ES-I3 (cell line): Measurements from ENCODE around the gene SLC7A8.

Experiments
- H3K36me3 ChIP-seq: 2 replicates; pipeline ENCODE4 v1.6.1; 2013; ENCODE audit warnings: mild to moderate bottlenecking, low read length, control low read depth, moderate library complexity; ENCODE audit not compliant: insufficient read depth
- H3K4me1 ChIP-seq: 2 replicates; pipeline ENCODE4 v1.6.1; 2013; ENCODE audit warnings: mild to moderate bottlenecking, control low read depth, low read length; ENCODE audit not compliant: insufficient read depth
- H3K9ac ChIP-seq: 2 replicates; pipeline ENCODE4 v1.6.1; 2013; ENCODE audit warnings: low read depth, mild to moderate bottlenecking, low read length, moderate library complexity
- H3K9me3 ChIP-seq: 2 replicates; pipeline ENCODE4 v1.6.1; 2013; ENCODE audit warnings: mild to moderate bottlenecking, low read length, moderate library complexity; ENCODE audit not compliant: control insufficient read depth, insufficient read depth

SLC7A8 gene

GRCh38 chr14:23140371-23140770 lies 43.1 kb downstream of the SLC7A8 start:
- no peak overlapping the region for H3K9ac ChIP-seq
- H3K4me1 ChIP-seq, result no peaks in the 10 kb centered on the region
- H3K36me3 ChIP-seq, result peaks cover 6% of the 10 kb centered on the region
- H3K9me3 ChIP-seq, result no peaks in the 10 kb centered on the region

- H3K9me3 ChIP-seq, result no peaks in the 10 kb centered on the region
- no peaks in the 10 kb centered on the region for H3K4me1 ChIP-seq
- peaks cover 6% of the 10 kb centered on the region for H3K36me3 ChIP-seq
- no peak overlapping the region for H3K9ac ChIP-seq
These were observed 43.6 kb downstream of the SLC7A8 start for GRCh38 chr14:23139874-23140273.

GRCh38 chr14:23137813-23138535 lies 45.5 kb downstream of the SLC7A8 start:
- Histone ChIP-seq H3K4me1 (no peaks in the 10 kb centered on the region), H3K36me3 (peaks cover 3% of the 10 kb centered on the region), H3K9ac (no peak overlapping the region), H3K9me3 (no peaks in the 10 kb centered on the region)

GRCh38 chr14:23137192-23137812 lies 46.2 kb downstream of the SLC7A8 start:
- Histone ChIP-seq H3K9ac (no peak overlapping the region), H3K9me3 (no peaks in the 10 kb centered on the region), H3K4me1 (no peaks in the 10 kb centered on the region), H3K36me3 (peaks cover 2% of the 10 kb centered on the region; the same call in 1 of the 2 replicates)

- Histone ChIP-seq H3K9ac (no peak overlapping the region), H3K36me3 (peaks cover 2% of the 10 kb centered on the region; the same call in 1 of the 2 replicates), H3K4me1 (no peaks in the 10 kb centered on the region), H3K9me3 (no peaks in the 10 kb centered on the region)
These were observed 46.8 kb downstream of the SLC7A8 start for GRCh38 chr14:23136566-23137133.

- H3K9me3 ChIP-seq, result no peaks in the 10 kb centered on the region
- no peak overlapping the region for H3K9ac ChIP-seq
- no peaks in the 10 kb centered on the region; the same call in 1 of the 2 replicates for H3K36me3 ChIP-seq
- H3K4me1 ChIP-seq, result no peaks in the 10 kb centered on the region
These were observed 50.5 kb downstream of the SLC7A8 start for GRCh38 chr14:23132970-23133369.

- Histone ChIP-seq H3K4me1 (no peaks in the 10 kb centered on the region; the same call in 1 of the 2 replicates), H3K9me3 (no peaks in the 10 kb centered on the region), H3K36me3 (no peaks in the 10 kb centered on the region; the same call in 1 of the 2 replicates), H3K9ac (no peak overlapping the region)
These were observed 52.0 kb downstream of the SLC7A8 start for GRCh38 chr14:23131482-23131881.

- Histone ChIP-seq H3K9ac (no peak overlapping the region), H3K9me3 (no peaks in the 10 kb centered on the region), H3K36me3 (no peaks in the 10 kb centered on the region; the same call in 1 of the 2 replicates), H3K4me1 (no peaks in the 10 kb centered on the region; the same call in 1 of the 2 replicates)
These were observed 52.6 kb downstream of the SLC7A8 start for GRCh38 chr14:23130871-23131270.

- Histone ChIP-seq H3K36me3 (no peaks in the 10 kb centered on the region; the same call in 1 of the 2 replicates), H3K4me1 (no peaks in the 10 kb centered on the region; the same call in 1 of the 2 replicates), H3K9ac (no peak overlapping the region), H3K9me3 (no peaks in the 10 kb centered on the region)
These were observed 53.6 kb downstream of the SLC7A8 start for GRCh38 chr14:23129759-23130316.

GRCh38 chr14:23128969-23129758 lies 54.3 kb downstream of the SLC7A8 start:
- Histone ChIP-seq H3K4me1 (no peaks in the 10 kb centered on the region; the same call in 1 of the 2 replicates), H3K9me3 (no peaks in the 10 kb centered on the region), H3K36me3 (no peaks in the 10 kb centered on the region; the same call in 1 of the 2 replicates), H3K9ac (no peak overlapping the region)

- Histone ChIP-seq H3K9me3 (no peaks in the 10 kb centered on the region), H3K36me3 (no peaks in the 10 kb centered on the region; the same call in 1 of the 2 replicates), H3K4me1 (no peaks in the 10 kb centered on the region; the same call in 1 of the 2 replicates), H3K9ac (no peak overlapping the region)
These were observed 55.6 kb downstream of the SLC7A8 start for GRCh38 chr14:23127861-23128260.

GRCh38 chr14:23126548-23127278 lies 56.7 kb downstream of the SLC7A8 start:
- Histone ChIP-seq H3K36me3 (no peaks in the 10 kb centered on the region; the same call in 1 of the 2 replicates), H3K9me3 (no peaks in the 10 kb centered on the region), H3K9ac (no peak overlapping the region), H3K4me1 (peaks cover 4% of the 10 kb centered on the region; the same call in 1 of the 2 replicates)

- no peaks in the 10 kb centered on the region for H3K9me3 ChIP-seq
- peaks cover 11% of the 10 kb centered on the region for H3K4me1 ChIP-seq
- H3K9ac ChIP-seq, result no peak overlapping the region
- no peaks in the 10 kb centered on the region; the same call in 1 of the 2 replicates for H3K36me3 ChIP-seq
These were observed 57.4 kb downstream of the SLC7A8 start for GRCh38 chr14:23125933-23126524.
